Skeletal muscle cell (primary cell): ENCODE results near the gene AKR7A3.
A peak's percentile ranks its signal among the peaks of the same experiment; 100 is the strongest.
"Not testable (repeated sequence)": the region's sequence is repeated elsewhere in the genome, so short reads cannot be mapped to it uniquely, and the experiment has no call there.

Experiments used
- DNase-seq: peaks from one replicate; pipeline ENCODE4 v3.0.0-alpha.2; 2010; ENCODE audit warnings: low read depth
- H3K4me3 ChIP-seq: 2 replicates; pipeline ENCODE4 v1.5.1; 2011; ENCODE audit warnings: low read depth, mild to moderate bottlenecking, control low read depth, low read length, moderate library complexity

The AKR7A3 gene

DNA sequence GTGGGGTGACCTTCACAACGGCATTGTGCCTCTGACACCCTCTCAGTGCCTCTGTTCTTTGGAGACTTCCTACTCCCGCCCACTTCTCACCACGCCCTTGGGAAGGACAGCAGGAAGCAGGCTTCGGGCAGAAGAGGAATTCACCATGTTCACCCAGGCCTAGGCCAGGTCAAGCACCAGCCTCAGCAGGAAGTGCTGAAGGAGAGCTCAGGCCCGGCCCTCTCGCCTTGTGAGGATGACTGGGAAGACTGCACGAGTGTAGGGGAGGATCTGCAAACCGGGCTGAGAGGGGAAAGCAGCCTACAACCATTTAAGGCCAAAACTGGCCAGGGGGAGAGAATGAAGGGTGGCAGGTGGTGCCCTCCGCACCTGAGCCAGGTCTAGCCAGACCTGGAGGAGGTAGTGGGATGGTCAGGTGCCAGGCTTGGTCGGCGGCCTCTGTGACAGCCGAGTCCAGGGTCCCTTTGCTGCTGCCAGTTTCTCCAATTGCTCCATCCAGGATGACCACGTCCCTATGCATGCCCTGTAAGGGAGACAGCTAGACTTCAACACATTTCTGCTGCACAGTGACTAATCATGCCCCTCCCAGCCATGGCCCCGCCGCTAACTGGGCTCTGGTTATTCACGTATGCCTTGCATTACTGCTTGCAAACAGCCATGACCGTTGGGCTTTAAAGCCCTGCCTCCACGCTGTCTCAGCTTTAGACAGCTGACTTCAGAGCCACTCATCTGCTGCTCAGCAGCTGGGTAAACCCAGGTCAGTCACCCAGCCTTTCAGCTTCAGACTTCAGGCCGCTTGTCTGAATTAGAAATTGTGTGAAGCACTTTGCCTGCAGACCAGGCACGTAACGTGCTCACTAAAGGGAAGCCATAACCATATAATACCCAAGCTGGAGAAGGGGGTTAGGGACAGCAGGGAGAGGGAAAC is 28.1 kb downstream of the AKR7A3 start:
- no peak overlapping the region for H3K4me3 ChIP-seq
- peak; percentile 74 for DNase-seq

- no peak for DNase-seq
- H3K4me3 ChIP-seq, result no peak overlapping the region
These were observed 30.2 kb downstream of the AKR7A3 start for GRCh38 chr1:19258353-19258752.

DNA sequence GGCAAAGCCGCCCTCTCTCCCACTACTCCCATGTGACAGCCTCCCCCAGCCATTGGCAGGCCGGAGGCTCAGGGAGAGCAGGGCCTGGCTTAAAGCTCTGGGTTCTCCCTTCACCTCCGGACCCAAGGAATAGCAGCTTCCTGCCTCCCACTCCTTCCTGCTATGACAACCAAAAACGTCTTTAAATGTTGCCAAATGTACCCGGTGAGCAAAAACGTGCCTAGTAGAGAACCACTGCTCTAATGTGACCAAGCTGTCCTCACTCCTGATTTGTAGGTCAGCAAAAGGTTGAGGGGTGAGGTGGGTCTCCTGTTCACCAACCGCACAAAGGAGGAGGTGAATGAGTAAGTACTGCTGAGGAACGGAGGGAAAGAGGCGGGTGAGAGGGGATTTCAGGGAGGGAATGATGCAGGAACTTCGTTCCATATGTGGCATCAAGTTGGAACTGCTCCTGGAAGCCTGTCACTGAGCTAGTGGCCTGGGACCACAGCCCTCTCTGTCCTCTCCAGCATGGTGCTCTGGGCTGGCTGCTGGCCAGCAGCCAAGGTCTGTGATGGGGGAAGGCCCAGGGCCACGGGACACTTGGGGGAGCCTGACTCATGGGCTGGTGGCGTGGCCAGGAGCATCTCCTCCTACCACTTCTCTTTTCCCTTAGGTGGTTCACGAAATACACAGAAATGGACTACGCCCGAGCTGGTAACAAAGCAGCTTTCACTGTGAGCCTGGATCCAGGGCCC is 31.2 kb downstream of the AKR7A3 start:
- H3K4me3 ChIP-seq, result no peak overlapping the region
- no peak for DNase-seq

- DNase-seq, H3K4me3 ChIP-seq: not testable (repeated sequence)
These were observed 32.3 kb downstream of the AKR7A3 start for GRCh38 chr1:19256301-19256700.

DNA sequence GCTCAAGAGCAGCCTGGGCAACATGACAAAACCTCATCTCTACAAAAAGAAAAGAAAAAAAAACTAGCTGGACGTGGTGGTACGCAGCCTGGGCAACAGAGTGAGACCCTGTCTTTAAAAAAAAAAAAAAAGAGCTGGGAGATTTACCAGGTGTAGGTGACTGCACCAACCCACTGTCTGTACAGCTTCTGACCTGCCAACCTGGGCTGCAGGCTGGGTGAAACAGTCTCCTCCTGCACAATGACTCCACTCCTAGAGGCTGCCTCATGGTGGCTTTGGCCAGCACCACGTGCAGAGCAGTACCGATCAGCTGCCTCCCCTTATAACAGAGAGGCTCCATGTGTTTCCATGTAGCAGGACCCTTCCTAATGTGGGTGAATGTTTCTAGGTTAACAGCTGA is 33.3 kb downstream of the AKR7A3 start:
- no peak for DNase-seq

GRCh38 chr1:19254416-19254815 is 34.2 kb downstream of the AKR7A3 start:
- no peak overlapping the region for H3K4me3 ChIP-seq
- no peak for DNase-seq

More for the DNA sequence above, 33.3 kb downstream of the AKR7A3 start:
- no peak overlapping the region for H3K4me3 ChIP-seq

DNA sequence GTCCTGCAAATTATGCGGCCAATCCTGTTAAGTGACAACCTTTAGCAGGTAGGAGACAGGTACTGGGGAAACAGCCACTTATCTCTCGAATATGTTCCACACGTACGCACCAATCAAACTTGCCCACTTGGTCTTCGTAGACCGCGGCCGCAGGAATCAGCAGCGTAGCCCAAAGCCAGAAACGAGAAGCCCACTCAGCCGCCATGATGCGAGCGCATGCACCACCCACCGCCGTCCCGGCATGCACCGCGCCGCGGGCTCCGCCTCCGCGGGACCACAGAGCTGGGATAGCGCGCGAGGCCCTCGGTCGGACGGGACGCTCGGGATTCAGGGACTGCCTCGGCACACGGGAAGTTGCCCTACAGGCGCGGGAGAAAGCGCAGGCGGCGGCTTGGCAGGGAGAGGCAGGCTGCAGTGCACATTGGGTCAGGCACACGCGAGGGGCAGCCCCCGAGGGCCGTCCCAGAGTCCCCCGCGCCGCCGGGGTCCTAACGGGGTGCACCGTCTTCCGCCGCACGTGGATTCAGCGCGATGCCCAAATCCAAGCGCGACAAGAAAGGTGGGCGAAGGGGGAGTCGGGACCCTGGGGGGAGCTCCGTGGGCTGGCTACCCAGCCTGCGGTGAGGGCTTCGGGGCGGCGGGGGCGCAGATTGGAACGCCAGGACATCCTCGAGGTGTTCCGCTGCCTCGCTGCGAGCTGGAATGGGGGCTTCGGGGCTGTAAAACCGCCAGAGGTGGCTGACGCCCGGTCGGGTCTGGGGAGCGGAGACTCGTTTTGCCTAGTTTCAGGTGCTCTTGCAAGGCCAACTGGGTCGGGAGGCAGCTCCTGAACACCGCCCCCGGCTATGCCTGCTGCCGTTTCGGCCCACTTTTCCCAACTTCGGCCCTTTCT is 37.0 kb downstream of the AKR7A3 start, which contains the start of the genes EMC1 and MRTO4:
TSS of gene EMC1 (minus strand) at position 220 of the 892 bp plus-strand sequence. CDS start at position 205, 15 bp downstream.
TSS of gene MRTO4 (plus strand) at position 501 of the 892 bp plus-strand sequence. CDS start at position 532, 31 bp downstream.
- peak; percentile 39 for DNase-seq
- peak within 1 kb of the TSS; percentile 99 for H3K4me3 ChIP-seq

- peak overlapping the region; percentile 99 for H3K4me3 ChIP-seq
- no peak for DNase-seq
These were observed 37.8 kb downstream of the AKR7A3 start for GRCh38 chr1:19250629-19251304.

GRCh38 chr1:19240673-19241538 is 47.7 kb downstream of the AKR7A3 start:
- no peak overlapping the region for H3K4me3 ChIP-seq
- no peak for DNase-seq

- no peak for DNase-seq
- no peak overlapping the region for H3K4me3 ChIP-seq
These were observed 48.7 kb downstream of the AKR7A3 start for GRCh38 chr1:19239876-19240275.

GRCh38 chr1:19234224-19234623 is 54.3 kb downstream of the AKR7A3 start:
- no peak for DNase-seq
- no peak overlapping the region for H3K4me3 ChIP-seq
